Stimulated activated CD4-positive, alpha-beta T cell treated with anti-CD3 and anti-CD28 coated beads, Interleukin-15, amount 100 ng/mL, for 1 hour (primary cell): Measurements from ENCODE around the gene MAG.

Source experiments
- DNase-seq, 2 donors: peaks; one replicate each; pipeline ENCODE4 v3.0.0-alpha.2; 2020; ENCODE audit warnings: low read depth in 1 of 2, low spot score in 1 of 2

Gene MAG

GRCh38 chr19:35315883-35316282 is 23.9 kb downstream of the MAG start:
- DNase-seq = no peak

GRCh38 chr19:35316560-35316959 is 24.6 kb downstream of the MAG start:
- DNase-seq = no peak

DNA sequence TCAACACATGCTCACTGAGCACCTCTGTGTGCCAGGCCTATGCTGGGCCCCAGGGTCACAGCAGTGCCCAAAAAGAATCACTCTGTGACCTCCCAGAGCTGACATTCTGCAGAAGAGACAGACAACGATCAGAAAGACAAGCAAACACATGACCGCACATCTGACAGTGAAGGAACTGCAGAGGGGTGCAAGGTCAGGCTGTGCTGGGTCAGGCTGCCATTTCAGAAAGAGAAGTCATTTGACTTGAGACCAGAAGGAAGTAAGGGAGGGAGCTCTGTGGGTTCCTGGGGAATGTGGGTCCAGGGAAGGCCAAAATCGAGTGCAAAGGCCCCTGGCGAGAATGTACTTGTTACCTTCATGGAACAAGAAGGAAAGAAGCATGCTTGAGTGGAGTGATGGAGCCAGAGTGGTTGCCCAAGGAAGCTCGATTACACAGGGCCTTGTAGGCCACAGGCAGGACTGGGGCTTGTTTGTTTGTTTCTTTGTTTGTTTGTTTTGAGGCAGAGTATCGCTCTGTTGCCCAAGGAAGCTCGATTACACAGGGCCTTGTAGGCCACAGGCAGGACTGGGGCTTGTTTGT is 25.6 kb downstream of the MAG start:
- DNase-seq = no peak

DNA sequence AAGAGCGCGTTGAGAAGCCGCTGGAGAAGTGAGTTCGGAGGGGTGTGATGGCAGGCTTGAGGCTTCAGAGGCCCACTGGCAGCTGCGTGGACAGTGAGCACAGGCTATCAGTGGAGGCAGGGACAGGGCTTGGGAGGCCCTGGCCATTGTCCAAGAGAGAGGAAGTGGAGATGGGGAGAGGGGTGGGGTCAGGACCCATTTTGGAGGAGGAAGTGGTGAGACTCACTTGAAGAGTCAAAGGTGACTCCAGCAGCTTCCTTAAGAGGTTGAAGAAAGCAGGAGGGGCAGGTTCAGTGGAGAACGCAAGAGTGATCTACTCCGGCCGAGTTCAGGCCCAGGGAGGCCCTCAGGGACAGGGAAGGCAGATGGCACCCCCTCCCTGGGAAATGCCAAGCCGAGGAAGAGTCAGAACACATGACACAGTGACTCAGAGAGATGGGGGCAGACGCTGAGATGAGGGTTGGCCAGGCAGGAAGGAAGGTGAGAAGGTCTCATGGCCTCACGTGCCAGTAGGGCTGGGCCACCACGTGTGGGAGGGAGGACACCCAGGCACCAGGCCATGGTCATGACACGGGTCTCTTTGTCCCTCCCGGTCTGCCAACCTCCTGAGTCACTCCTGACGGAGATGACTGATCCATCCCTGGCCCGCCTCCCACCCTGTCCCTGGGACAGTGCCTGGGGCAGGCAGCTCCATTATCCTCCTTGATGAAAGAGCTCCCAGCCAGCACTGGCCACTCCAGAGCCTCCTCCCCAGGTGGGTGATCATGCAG is 26.9 kb downstream of the MAG start:
- DNase-seq = no peak

DNA sequence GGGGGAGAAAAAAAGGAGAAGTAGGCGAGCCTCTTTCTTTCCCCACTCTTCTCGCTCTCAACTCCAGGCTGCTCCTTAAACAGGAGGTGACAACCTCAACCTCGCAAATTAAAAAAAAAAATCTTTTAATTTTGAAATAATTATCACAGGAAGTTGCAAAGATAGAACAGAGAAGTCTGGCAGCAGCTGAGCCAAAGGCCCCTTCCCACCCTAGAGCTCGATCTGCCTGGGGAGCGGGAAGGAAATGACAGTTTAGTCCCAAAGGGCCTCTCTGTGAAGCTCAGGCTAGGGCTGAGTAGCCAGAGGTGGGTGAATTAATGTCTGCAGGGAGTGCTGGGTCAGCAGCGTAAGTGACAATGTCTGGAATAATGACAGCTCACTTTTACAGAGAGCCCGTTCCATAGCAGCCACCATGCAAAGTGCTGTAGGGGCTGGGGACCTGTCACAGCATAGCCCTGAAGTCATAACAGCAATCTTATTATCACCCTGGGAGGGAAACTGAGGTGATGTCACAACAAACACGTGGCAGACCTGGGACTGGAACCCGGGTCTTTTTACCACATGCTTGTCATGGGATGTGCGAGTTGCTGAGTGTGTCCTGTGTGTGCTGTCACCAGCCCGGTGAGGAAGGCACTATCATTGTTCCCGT is 28.2 kb downstream of the MAG start:
- no peak for DNase-seq

DNA sequence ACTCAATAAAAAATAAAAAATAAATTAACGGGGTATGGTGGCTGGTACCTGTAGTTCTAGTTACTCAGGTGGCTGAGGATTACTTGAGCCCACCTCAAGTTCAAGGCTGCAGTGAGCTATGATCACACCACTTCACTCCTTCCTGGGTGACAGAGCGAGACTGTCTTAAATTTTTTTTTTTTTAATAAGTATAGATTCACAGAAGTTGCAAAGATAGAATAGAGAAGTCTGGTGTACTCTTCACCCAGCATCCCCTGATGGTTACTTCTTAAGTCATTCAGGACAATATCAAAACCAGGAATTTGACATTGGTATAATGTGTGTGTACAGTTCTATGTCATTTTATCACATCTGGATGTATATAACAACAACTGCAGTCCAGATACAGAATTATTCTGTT is 29.3 kb downstream of the MAG start:
- DNase-seq = no peak

GRCh38 chr19:35322014-35322413 is 30.1 kb downstream of the MAG start:
- no peak for DNase-seq

GRCh38 chr19:35327642-35328041 is 35.7 kb downstream of the MAG start:
- DNase-seq = no peak

- DNase-seq = no peak
Observed at GRCh38 chr19:35328851-35329285, 36.9 kb downstream of the MAG start, which contains the start of gene CD22. TSS of gene CD22 (plus strand) at chr19:35329187. CDS start at chr19:35332041, 2,854 bp downstream.

GRCh38 chr19:35329323-35329722 is 37.4 kb downstream of the MAG start:
- no peak for DNase-seq

- no peak for DNase-seq
Observed at GRCh38 chr19:35330475-35330874, 38.5 kb downstream of the MAG start.

GRCh38 chr19:35331551-35332214 is 39.7 kb downstream of the MAG start:
- DNase-seq = no peak

GRCh38 chr19:35332817-35333216 is 40.9 kb downstream of the MAG start:
- DNase-seq = peak in 1 of 2 donors; percentile 18

DNA sequence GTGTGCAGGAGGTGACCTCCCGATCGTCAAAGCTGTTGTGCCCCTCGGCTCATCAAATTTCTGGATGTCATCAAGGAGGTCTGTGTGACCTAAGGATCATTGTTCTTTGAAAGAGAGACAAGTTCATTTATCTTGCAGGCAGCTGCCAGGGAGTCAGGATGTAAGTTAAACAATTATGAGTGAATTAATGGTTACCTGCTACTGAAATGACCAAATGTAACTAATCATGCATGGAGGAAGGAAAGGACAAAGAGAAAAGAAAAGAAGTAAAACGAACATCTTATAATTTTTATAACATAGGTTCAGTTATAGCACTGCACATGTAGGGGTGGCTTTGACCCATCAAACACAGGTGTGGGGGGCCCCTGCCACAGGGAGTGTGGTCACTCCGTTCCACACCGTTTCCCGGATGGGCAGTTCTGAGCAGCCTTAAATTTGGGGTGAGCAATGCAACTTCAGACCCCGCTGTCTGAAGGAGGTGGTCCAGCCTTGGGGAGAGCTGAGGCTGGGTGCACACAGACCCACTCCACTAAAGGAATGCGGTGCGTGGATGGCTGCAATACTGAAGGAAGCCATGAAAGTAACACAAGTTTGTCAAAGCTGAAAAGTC is 42.3 kb downstream of the MAG start:
- no peak for DNase-seq

DNA sequence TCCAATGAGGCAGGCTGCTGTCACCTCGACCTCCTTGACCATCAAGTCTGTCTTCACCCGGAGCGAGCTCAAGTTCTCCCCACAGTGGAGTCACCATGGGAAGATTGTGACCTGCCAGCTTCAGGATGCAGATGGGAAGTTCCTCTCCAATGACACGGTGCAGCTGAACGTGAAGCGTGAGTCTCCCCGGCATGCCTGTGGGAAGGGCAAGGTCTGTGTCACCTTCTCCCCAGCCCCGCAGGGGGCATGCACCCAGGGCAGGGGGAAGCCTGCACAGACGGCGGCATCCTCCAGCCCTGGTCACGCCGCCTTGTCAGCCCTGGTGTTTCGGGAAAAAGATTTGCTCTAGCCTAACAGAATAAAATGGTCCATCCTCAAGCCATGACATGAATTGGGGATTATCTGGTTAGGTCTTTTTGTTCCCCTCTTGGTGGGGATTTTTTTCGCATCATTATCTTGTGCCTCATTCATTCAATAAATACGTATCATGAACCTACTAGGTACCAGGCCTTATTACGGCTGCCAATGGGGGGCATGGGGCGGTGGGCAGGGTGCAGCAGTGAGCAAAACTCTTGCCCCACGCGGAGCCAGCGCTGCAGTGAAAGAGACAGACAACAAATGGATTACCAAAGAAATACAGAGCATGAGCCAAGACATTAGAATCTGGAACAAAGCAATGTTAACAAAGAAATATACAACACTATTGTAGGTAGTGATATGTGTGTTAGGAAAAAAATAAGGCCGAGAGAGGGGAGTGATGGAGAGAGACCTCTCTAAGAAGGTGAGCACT is 44.4 kb downstream of the MAG start:
- DNase-seq = no peak

DNA sequence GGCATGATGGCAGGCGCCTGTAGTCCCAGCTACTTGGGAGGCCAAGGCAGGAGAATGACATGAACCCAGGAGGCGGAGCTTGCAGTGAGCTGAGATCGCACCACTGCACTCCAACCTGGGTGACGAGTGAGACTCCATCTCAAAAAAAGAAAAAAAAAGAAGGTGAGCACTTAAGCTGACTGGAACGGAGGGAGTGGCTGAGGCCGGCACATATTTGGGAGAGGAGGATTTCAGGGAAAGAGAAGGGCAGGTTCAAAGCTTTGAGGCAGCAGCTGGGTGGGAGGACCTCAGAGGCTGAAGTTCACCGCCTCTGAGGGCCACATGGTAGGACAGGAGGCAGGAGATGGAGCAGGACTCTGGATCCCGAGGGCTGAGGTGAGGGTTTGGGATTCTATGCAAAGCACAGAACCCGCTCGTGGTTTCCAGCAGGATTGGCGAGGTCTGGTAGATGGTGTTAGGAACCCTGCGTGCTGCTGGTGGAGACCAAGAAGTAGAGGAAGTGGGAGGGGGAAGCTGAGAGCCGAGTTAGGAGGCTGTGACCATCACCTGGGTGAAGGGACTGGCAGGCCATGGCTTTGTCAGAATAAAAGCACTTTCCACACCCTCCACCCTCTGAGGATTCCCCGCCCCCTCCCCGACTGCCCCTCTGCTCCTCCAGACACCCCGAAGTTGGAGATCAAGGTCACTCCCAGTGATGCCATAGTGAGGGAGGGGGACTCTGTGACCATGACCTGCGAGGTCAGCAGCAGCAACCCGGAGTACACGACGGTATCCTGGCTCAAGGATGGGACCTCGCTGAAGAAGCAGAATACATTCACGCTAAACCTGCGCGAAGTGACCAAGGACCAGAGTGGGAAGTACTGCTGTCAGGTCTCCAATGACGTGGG is 45.4 kb downstream of the MAG start:
- no peak for DNase-seq

- DNase-seq = no peak
Observed at GRCh38 chr19:35337984-35338296, 46.0 kb downstream of the MAG start.

DNA sequence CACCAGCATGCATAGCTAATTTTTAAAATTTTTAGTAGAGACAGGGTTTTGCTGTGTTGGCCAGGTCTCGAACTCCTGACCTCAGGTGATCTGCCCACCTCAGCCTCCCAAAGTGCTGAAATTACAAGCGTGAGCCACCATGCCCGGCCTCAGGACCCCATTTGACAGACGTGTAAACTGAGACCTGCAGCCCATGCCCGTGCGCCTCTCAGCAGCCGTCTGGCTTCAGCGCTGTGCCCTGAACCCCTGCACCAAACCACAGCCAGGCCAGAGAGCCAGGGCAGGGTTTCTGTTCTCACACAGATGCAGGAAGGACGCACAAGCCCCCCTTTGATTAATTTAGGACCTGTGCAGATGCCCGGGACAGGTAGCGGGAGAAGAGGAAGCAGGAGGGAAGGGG is 48.5 kb downstream of the MAG start:
- DNase-seq = no peak

- DNase-seq = no peak
Observed at GRCh38 chr19:35341006-35341405, 49.0 kb downstream of the MAG start.
